Ascending aorta (tissue), 2 donors: ENCODE data around the gene CPSF2. TPM values are rescaled to one million over a fixed set of nuclear protein-coding genes. Genes with fewer than 3 reads are reported as not detected.

Experiments
- DNase-seq, 2 donors: peaks; one replicate each; pipeline ENCODE4 v3.0.0-alpha.2; 2019; ENCODE audit warnings: low spot score in 2 of 2
- H3K27ac ChIP-seq, 2 donors: fragments of 200-600 bp; sonication (generic); one replicate each; pipeline ENCODE4 v1.5.1; 2016 to 2017; ENCODE audit warnings: mild to moderate bottlenecking in 1 of 2
- H3K27me3 ChIP-seq: fragments of 200-600 bp; sonication (generic); one replicate; pipeline ENCODE4 v1.5.1; 2017
- H3K36me3 ChIP-seq, 2 donors: fragments of 200-600 bp; sonication (generic); one replicate each; pipeline ENCODE4 v1.5.1; 2016
- H3K4me1 ChIP-seq, 2 donors: fragments of 200-600 bp; sonication (generic); one replicate each; pipeline ENCODE4 v1.5.1; 2016 to 2017; ENCODE audit warnings: mild to moderate bottlenecking in 1 of 2
- H3K4me3 ChIP-seq, 2 donors: fragments of 200-600 bp; sonication (generic); one replicate each; pipeline ENCODE4 v1.5.1; 2016 to 2017; ENCODE audit warnings: mild to moderate bottlenecking in 1 of 2
- H3K9me3 ChIP-seq, 2 donors: fragments of 200-600 bp; sonication (generic); one replicate each; pipeline ENCODE4 v1.5.1; 2016
- intact Hi-C: fragments of 100-400 bp; cut with DNase I; formaldehyde crosslinking; loops from one replicate; pipeline ENCODE4 v1.15.1; 2023
- total RNA-seq: library from RNA; depleted of rRNA; stranded (reverse); fragments of >200 nt; gene quantifications from one replicate; pipeline ENCODE4 v1.1.0, GENCODE V29; 2016
- TF ChIP-seq, protein P1 (sequence below), 3 experiments: fragments of 200-600 bp in 2 of 3; fragments of 450-650 bp in 1 of 3; sonication (generic) in 2 of 3; IDR thresholded peaks; one replicate each; pipeline ENCODE4 v1.5.1; 2016 to 2019; ENCODE audit warnings: antibody characterized with exemption in 3 of 3, mild to moderate bottlenecking in 1 of 3, moderate library complexity in 1 of 3

The CPSF2 gene
- total RNA-seq, 1 donor from 2014 or later = 8.0 TPM

GRCh38 chr14:92134456-92134855, 12.7 kb downstream of the CPSF2 start:
- DNase-seq = no peak
- no peaks in the 10 kb centered on the region for H3K9me3 ChIP-seq
- H3K27ac ChIP-seq = no peak overlapping the region
- TF ChIP-seq, protein P1, sequence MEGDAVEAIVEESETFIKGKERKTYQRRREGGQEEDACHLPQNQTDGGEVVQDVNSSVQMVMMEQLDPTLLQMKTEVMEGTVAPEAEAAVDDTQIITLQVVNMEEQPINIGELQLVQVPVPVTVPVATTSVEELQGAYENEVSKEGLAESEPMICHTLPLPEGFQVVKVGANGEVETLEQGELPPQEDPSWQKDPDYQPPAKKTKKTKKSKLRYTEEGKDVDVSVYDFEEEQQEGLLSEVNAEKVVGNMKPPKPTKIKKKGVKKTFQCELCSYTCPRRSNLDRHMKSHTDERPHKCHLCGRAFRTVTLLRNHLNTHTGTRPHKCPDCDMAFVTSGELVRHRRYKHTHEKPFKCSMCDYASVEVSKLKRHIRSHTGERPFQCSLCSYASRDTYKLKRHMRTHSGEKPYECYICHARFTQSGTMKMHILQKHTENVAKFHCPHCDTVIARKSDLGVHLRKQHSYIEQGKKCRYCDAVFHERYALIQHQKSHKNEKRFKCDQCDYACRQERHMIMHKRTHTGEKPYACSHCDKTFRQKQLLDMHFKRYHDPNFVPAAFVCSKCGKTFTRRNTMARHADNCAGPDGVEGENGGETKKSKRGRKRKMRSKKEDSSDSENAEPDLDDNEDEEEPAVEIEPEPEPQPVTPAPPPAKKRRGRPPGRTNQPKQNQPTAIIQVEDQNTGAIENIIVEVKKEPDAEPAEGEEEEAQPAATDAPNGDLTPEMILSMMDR (IDR thresholded peaks at IDR 0.05) = no peak
- H3K27me3 ChIP-seq = no peaks in the 10 kb centered on the region
- H3K4me3 ChIP-seq = no peak overlapping the region
- intact Hi-C loops = loop anchor here (5.0 kb wide), 1 partner anchor 543 kb away; no protein-coding TSS in a partner anchor
- peaks cover 32 to 54% of the 10 kb centered on the region in 2 donors for H3K36me3 ChIP-seq
- H3K4me1 ChIP-seq = no peaks in the 10 kb centered on the region

DNA sequence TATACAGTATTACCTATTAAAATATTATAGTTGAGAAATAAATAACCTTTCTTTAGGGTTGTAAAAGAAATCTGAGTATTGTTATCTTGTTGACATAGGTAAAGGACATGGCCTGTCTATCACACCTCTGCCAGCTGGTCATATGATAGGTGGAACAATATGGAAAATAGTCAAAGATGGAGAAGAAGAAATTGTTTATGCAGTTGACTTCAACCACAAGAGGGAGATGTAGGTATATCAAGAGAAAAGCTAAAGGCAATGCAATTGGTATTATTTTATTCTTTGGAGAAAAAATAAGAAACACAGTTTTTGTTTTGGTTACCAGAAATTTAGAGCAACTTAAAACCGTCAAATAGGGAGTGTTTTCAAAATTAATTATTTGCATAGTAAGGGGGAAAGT, 13.5 kb downstream of the CPSF2 start:
- H3K4me1 ChIP-seq = no peaks in the 10 kb centered on the region
- H3K4me3 ChIP-seq = no peak overlapping the region
- intact Hi-C loops = loop anchor here (1.0 to 5.0 kb wide), 2 partner anchors 187 to 321 kb away; partner anchors contain the start of gene SLC24A4
- no peaks in the 10 kb centered on the region for H3K27me3 ChIP-seq
- no peaks in the 10 kb centered on the region for H3K9me3 ChIP-seq
- no peak overlapping the region for H3K27ac ChIP-seq
- DNase-seq = no peak
- TF ChIP-seq, protein P1 (IDR thresholded peaks at IDR 0.05) = peak; percentile 61 to 64 (median 64)
- H3K36me3 ChIP-seq = peaks cover 28 to 60% of the 10 kb centered on the region in 2 donors

- Histone ChIP-seq H3K9me3 (no peaks in the 10 kb centered on the region), H3K4me1 (peaks cover 0 to 3% of the 10 kb centered on the region in 2 donors), H3K36me3 (peaks cover 30 to 62% of the 10 kb centered on the region in 2 donors), H3K27ac (no peak overlapping the region), H3K27me3 (no peaks in the 10 kb centered on the region), H3K4me3 (no peak overlapping the region)
- intact Hi-C loops = no loop called here
- TF ChIP-seq, protein P1 (IDR thresholded peaks at IDR 0.05) = no peak
- no peak for DNase-seq
Measured at GRCh38 chr14:92143309-92143708, 21.5 kb downstream of the CPSF2 start.

GRCh38 chr14:92143962-92144361, 22.2 kb downstream of the CPSF2 start:
- Histone ChIP-seq H3K36me3 (peaks cover 25 to 57% of the 10 kb centered on the region in 2 donors), H3K4me3 (no peak overlapping the region), H3K27ac (no peak overlapping the region), H3K9me3 (no peaks in the 10 kb centered on the region), H3K4me1 (peaks cover 0 to 3% of the 10 kb centered on the region in 2 donors), H3K27me3 (no peaks in the 10 kb centered on the region)
- TF ChIP-seq, protein P1 (IDR thresholded peaks at IDR 0.05) = no peak
- intact Hi-C loops = no loop called here
- DNase-seq = no peak

DNA sequence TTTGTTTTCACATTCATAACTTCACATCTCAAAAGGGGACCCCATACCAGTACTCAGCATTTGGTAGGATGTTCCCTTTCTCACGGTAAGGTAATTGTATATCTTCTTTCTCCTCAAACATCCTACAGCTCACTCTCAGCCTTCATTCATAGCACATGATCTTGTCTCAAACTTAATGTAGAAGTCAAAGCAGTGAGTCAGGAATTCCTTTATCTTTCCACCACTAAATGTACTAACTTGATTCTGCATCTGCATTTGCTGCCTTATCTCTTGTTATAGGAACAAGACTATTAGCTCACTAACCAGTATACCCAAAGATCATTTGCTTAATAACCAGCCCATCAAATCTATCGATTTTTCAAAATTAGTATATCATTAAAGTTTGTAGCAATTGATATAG, 22.9 kb downstream of the CPSF2 start:
- H3K4me1 ChIP-seq = peaks cover 0 to 3% of the 10 kb centered on the region in 2 donors
- intact Hi-C loops = no loop called here
- H3K36me3 ChIP-seq = peaks cover 25 to 58% of the 10 kb centered on the region in 2 donors
- H3K27me3 ChIP-seq = no peaks in the 10 kb centered on the region
- H3K4me3 ChIP-seq = no peak overlapping the region
- H3K9me3 ChIP-seq = no peaks in the 10 kb centered on the region
- TF ChIP-seq, protein P1 (IDR thresholded peaks at IDR 0.05) = no peak
- DNase-seq = no peak
- H3K27ac ChIP-seq = no peak overlapping the region

- TF ChIP-seq, protein P1 (IDR thresholded peaks at IDR 0.05) = no peak
- Histone ChIP-seq H3K36me3 (peaks cover 34 to 35% of the 10 kb centered on the region in 2 donors), H3K27ac (peak overlapping the region; percentile 32 to 36), H3K4me3 (no peak overlapping the region), H3K4me1 (peaks cover 0 to 9% of the 10 kb centered on the region in 2 donors), H3K27me3 (no peaks in the 10 kb centered on the region), H3K9me3 (no peaks in the 10 kb centered on the region)
- intact Hi-C loops = no loop called here
- DNase-seq = no peak
Measured at GRCh38 chr14:92153581-92153980, 31.8 kb downstream of the CPSF2 start.
